ENCODE results near the gene CISH. TPM values are rescaled to one million over a fixed set of nuclear protein-coding genes. Genes with fewer than 3 reads are reported as not detected.

The CISH gene
- total and polyA plus RNA-seq, 9 of the 15 experiments (the other 6 are each of a cell fraction or from before 2014, with no cell fraction given) = 1.7 to 47.7 (median 18.3) TPM

- TF ChIP-seq NBN (IDR thresholded peaks at IDR 0.05; ENCODE audit: low read depth) = peak; percentile 47; the same call in 1 of the 2 replicates
- no peak for TF ChIP-seq GTF2B (IDR thresholded peaks at IDR 0.05; ENCODE audit: extremely low read depth, insufficient read length)
- no peak for TF ChIP-seq ZNF263 (CRISPR knock-in tag; IDR thresholded peaks at IDR 0.05; ENCODE audit: borderline replicate concordance)
- TF ChIP-seq CREB1 (IDR thresholded peaks at IDR 0.05) = no peak
- TF ChIP-seq CREB1 (CRISPR knock-in tag; IDR thresholded peaks at IDR 0.05) = no peak
- TF ChIP-seq BHLHE40 (IDR thresholded peaks at IDR 0.05; ENCODE audit: low read length) = peak; percentile 61
- TF ChIP-seq TRIM24 (IDR thresholded peaks at IDR 0.05) = peak; percentile 43 to 48; a peak in 3 of 4 replicates
- TF ChIP-seq SIN3A (IDR thresholded peaks at IDR 0.05; ENCODE audit: borderline replicate concordance in 2 of 2, control insufficient read depth in 1 of 2, low read depth in 2 of 2, low read length in 2 of 2) = no peak; a peak in 1 of 4 replicates
- TF ChIP-seq ZNF699 (CRISPR knock-in tag; IDR thresholded peaks at IDR 0.05; ENCODE audit: insufficient replicate concordance) = no peak
- peak; percentile 86 for TF ChIP-seq LEF1 (IDR thresholded peaks at IDR 0.05)
- TF ChIP-seq MCM3 (IDR thresholded peaks at IDR 0.05) = no peak
- TF ChIP-seq PRDM10 (IDR thresholded peaks at IDR 0.05; ENCODE audit: partially characterized antibody) = peak; percentile 80
- no peak for TF ChIP-seq ARID2 (IDR thresholded peaks at IDR 0.05)
- peak; percentile 100 for TF ChIP-seq CC2D1A (IDR thresholded peaks at IDR 0.05)
- peak; percentile 27 for TF ChIP-seq FOSL1 (tag; conservative IDR thresholded peaks at IDR 0.05)
- TF ChIP-seq KLF1 (tag; IDR thresholded peaks at IDR 0.05) = no peak
- no peak for TF ChIP-seq ASH1L (IDR thresholded peaks at IDR 0.05; ENCODE audit: borderline replicate concordance, low read depth, partially characterized antibody)
- peak; percentile 48; the same call in 1 of the 2 replicates for TF ChIP-seq ZNF586 (CRISPR knock-in tag; conservative IDR thresholded peaks at IDR 0.05)
- TF ChIP-seq GABPB2 (CRISPR knock-in tag; conservative IDR thresholded peaks at IDR 0.05) = no peak
- TF ChIP-seq RCOR1 (IDR thresholded peaks at IDR 0.05; ENCODE audit: borderline replicate concordance in 1 of 2, low read depth in 2 of 2, low read length in 2 of 2) = no peak
- no peak for TF ChIP-seq KAT7 (CRISPR knock-in tag; IDR thresholded peaks at IDR 0.05; ENCODE audit: borderline replicate concordance)
- TF ChIP-seq SOX6 (IDR thresholded peaks at IDR 0.05) = peak; percentile 67; the same call in 1 of the 2 replicates
- no peak for TF ChIP-seq RBM15 (IDR thresholded peaks at IDR 0.05; ENCODE audit: insufficient read depth, low read length)
- peak; percentile 86 for TF ChIP-seq EP300 (IDR thresholded peaks at IDR 0.05; ENCODE audit: low read length)
- TF ChIP-seq ZNF395 (CRISPR knock-in tag; IDR thresholded peaks at IDR 0.05) = peak; percentile 88
Measured at GRCh38 chr3:50600841-50601591, 10.6 kb downstream of the CISH start (continued).

Data from K562 (cell line).